ENCODE measurements around the gene RNF145.
"Not testable (repeated sequence)": the region's sequence is repeated elsewhere in the genome, so short reads cannot be mapped to it uniquely, and the experiment has no call there.

The RNF145 gene

GRCh38 chr5:159187719-159188118 lies 21.6 kb downstream of the RNF145 start:
- FAIRE-seq, result no peak

- FAIRE-seq, result peak; percentile 40
These were observed 23.0 kb downstream of the RNF145 start for GRCh38 chr5:159186319-159186718.

- peak; percentile 3 for FAIRE-seq
These were observed 23.6 kb downstream of the RNF145 start for GRCh38 chr5:159185773-159186172.

GRCh38 chr5:159184858-159185381 lies 24.4 kb downstream of the RNF145 start:
- FAIRE-seq, result no peak

GRCh38 chr5:159184236-159184635 lies 25.1 kb downstream of the RNF145 start:
- FAIRE-seq, result no peak

- FAIRE-seq, result peak; percentile 66
These were observed 26.1 kb downstream of the RNF145 start for GRCh38 chr5:159183247-159183646.

- FAIRE-seq, result no peak
These were observed 26.7 kb downstream of the RNF145 start for GRCh38 chr5:159182691-159183090.

GRCh38 chr5:159181651-159182050 lies 27.7 kb downstream of the RNF145 start:
- peak; percentile 34 for FAIRE-seq

- no peak for FAIRE-seq
These were observed 28.2 kb downstream of the RNF145 start for GRCh38 chr5:159181152-159181551.

- peak; percentile 62 for FAIRE-seq
These were observed 29.6 kb downstream of the RNF145 start for GRCh38 chr5:159179529-159180305.

GRCh38 chr5:159178978-159179377 lies 30.4 kb downstream of the RNF145 start:
- no peak for FAIRE-seq

GRCh38 chr5:159175547-159175946 lies 33.8 kb downstream of the RNF145 start:
- FAIRE-seq, result no peak

GRCh38 chr5:159174511-159175168 lies 34.7 kb downstream of the RNF145 start:
- FAIRE-seq, result peak; percentile 15

GRCh38 chr5:159171274-159171673 lies 38.1 kb downstream of the RNF145 start:
- peak; percentile 69 for FAIRE-seq

GRCh38 chr5:159170021-159170420 lies 39.3 kb downstream of the RNF145 start:
- FAIRE-seq, result no peak

GRCh38 chr5:159166416-159166815 lies 42.9 kb downstream of the RNF145 start:
- FAIRE-seq, result no peak

- FAIRE-seq, result no peak
These were observed 45.7 kb downstream of the RNF145 start for GRCh38 chr5:159163701-159164046.

- FAIRE-seq, result no peak
These were observed 46.2 kb downstream of the RNF145 start for GRCh38 chr5:159163027-159163700.

- FAIRE-seq, result peak; percentile 56
These were observed 47.8 kb downstream of the RNF145 start for GRCh38 chr5:159161361-159162214.

GRCh38 chr5:159158553-159159091 lies 50.7 kb downstream of the RNF145 start:
- FAIRE-seq, result not testable (repeated sequence)

- FAIRE-seq, result no peak
These were observed 51.8 kb downstream of the RNF145 start for GRCh38 chr5:159157552-159157951.
